OCI-LY1 (cell line): ENCODE data around the gene PARN.

Source experiments
- CTCF ChIP-seq: fragments of 200-600 bp; sonication (generic), shearing (Covaris generic); IDR thresholded peaks from 2 replicates; pipeline ENCODE4 v1.5.1; 2017; ENCODE audit warnings: mild to moderate bottlenecking, antibody characterized with exemption, low read length, moderate library complexity, mixed read lengths
- EZH2 ChIP-seq: fragments of 200-600 bp; sonication (generic), shearing (Covaris generic); IDR thresholded peaks from 2 replicates; pipeline ENCODE4 v1.8.0; 2017; ENCODE audit warnings: borderline replicate concordance, mixed run types, mild to moderate bottlenecking, antibody characterized with exemption, low read length, moderate library complexity, mixed read lengths

GRCh38 chr16:14455573-14455972, 174.5 kb downstream of the PARN start:
- TF ChIP-seq CTCF: no peak
- no peak for TF ChIP-seq EZH2
